Neural cell (in vitro differentiated cells): ENCODE measurements around the gene PNRC2. TPM values are rescaled to one million over a fixed set of nuclear protein-coding genes. Genes with fewer than 3 reads are reported as not detected.

Experiments
- H2AFZ ChIP-seq: fragments of 200-600, 300-800 bp; sonication (generic), shearing (Covaris generic); 2 replicates; pipeline ENCODE4 v1.6.0; 2014; ENCODE audit warnings: low read depth, mild to moderate bottlenecking, antibody characterized with exemption, low read length, moderate library complexity
- H3F3A ChIP-seq: fragments of 200-600 bp; shearing (Covaris generic); 2 replicates; pipeline ENCODE4 v1.6.1; 2016; ENCODE audit warnings: mild to moderate bottlenecking, moderate library complexity, mixed read lengths, antibody characterized with exemption, low read length; ENCODE audit not compliant: insufficient read depth, poor library complexity, severe bottlenecking
- H3K27ac ChIP-seq: fragments of 200-600, 300-800 bp; sonication (generic), shearing (Covaris generic); 2 replicates; pipeline ENCODE4 v1.5.1; 2014; ENCODE audit warnings: mild to moderate bottlenecking, low read length, moderate library complexity
- H3K27me3 ChIP-seq: fragments of 300-800, 200-600 bp; sonication (generic), shearing (Covaris generic); 2 replicates; pipeline ENCODE4 v1.6.0; 2014; ENCODE audit warnings: mild to moderate bottlenecking, low read depth, low read length, moderate library complexity; ENCODE audit not compliant: insufficient read depth
- H3K36me3 ChIP-seq: fragments of 300-800, 200-600 bp; sonication (generic), shearing (Covaris generic); 2 replicates; pipeline ENCODE4 v1.5.1; 2014; ENCODE audit warnings: mild to moderate bottlenecking, antibody characterized with exemption, low read length, moderate library complexity; ENCODE audit not compliant: insufficient read depth
- H3K4me2 ChIP-seq: fragments of 300-800, 200-600 bp; sonication (generic), shearing (Covaris generic); 2 replicates; pipeline ENCODE4 v1.6.0; 2014; ENCODE audit warnings: mild to moderate bottlenecking, low read length
- H3K4me3 ChIP-seq: fragments of 300-800, 200-600 bp; sonication (generic), shearing (Covaris generic); 2 replicates; pipeline ENCODE4 v1.5.1; 2014; ENCODE audit warnings: mild to moderate bottlenecking, low read length, moderate library complexity
- H3K79me2 ChIP-seq: fragments of 200-600 bp; shearing (Covaris generic); replicated peaks from 2 replicates; pipeline ENCODE4 v1.6.0; 2014; ENCODE audit warnings: mild to moderate bottlenecking, low read length, moderate library complexity; ENCODE audit not compliant: insufficient read depth
- H3K9ac ChIP-seq: fragments of 300-800, 200-600 bp; sonication (generic), shearing (Covaris generic); 2 replicates; pipeline ENCODE4 v1.6.1; 2016; ENCODE audit warnings: mild to moderate bottlenecking, low read length, mixed read lengths
- H3K9me2 ChIP-seq: fragments of 200-600 bp; shearing (Covaris generic); 2 replicates; pipeline ENCODE4 v1.6.1; 2016; ENCODE audit warnings: mild to moderate bottlenecking, low read length, mixed read lengths; ENCODE audit not compliant: insufficient read depth
- H3K9me3 ChIP-seq: fragments of 200-600, 300-800 bp; sonication (generic), shearing (Covaris generic); 2 replicates; pipeline ENCODE4 v1.6.1; 2016; ENCODE audit warnings: mild to moderate bottlenecking, mixed run types, low read length, moderate library complexity, mixed read lengths
- H4K20me1 ChIP-seq: fragments of 200-600 bp; shearing (Covaris generic); 2 replicates; pipeline ENCODE4 v1.6.1; 2016; ENCODE audit warnings: mild to moderate bottlenecking, mixed run types; ENCODE audit not compliant: insufficient read depth
- CTCF ChIP-seq: fragments of 450-650 bp; IDR thresholded peaks from 2 replicates; pipeline ENCODE4 v1.5.1; 2014; ENCODE audit warnings: antibody characterized with exemption, mild to moderate bottlenecking, moderate library complexity; ENCODE audit not compliant: poor library complexity, severe bottlenecking
- EP300 ChIP-seq: fragments of 450-650 bp; conservative IDR thresholded peaks from 2 replicates; pipeline ENCODE4 v1.6.1; 2014; ENCODE audit warnings: antibody characterized with exemption, mild to moderate bottlenecking, moderate library complexity; ENCODE audit not compliant: poor library complexity, severe bottlenecking
- EZH2 ChIP-seq: fragments of 200-600, 300-800 bp; shearing (Covaris generic), sonication (generic); IDR thresholded peaks from 2 replicates; pipeline ENCODE4 v1.6.1; 2014; ENCODE audit warnings: antibody characterized with exemption, low read length, borderline replicate concordance, mild to moderate bottlenecking; ENCODE audit not compliant: insufficient read depth, poor library complexity, severe bottlenecking
- MXI1 ChIP-seq: fragments of 450-650 bp; conservative IDR thresholded peaks from 2 replicates; pipeline ENCODE4 v1.6.1; 2014; ENCODE audit warnings: antibody characterized with exemption, mild to moderate bottlenecking; ENCODE audit not compliant: poor library complexity, severe bottlenecking
- POLR2AphosphoS5 ChIP-seq: IDR thresholded peaks from 2 replicates; pipeline ENCODE4 v1.6.1; 2012
- RAD21 ChIP-seq: fragments of 450-650 bp; conservative IDR thresholded peaks from 2 replicates; pipeline ENCODE4 v1.6.1; 2014; ENCODE audit warnings: antibody characterized with exemption, mild to moderate bottlenecking, moderate library complexity
- REST ChIP-seq: IDR thresholded peaks from 2 replicates; pipeline ENCODE4 v1.6.1; 2012; ENCODE audit warnings: borderline replicate concordance
- SMC3 ChIP-seq: fragments of 450-650 bp; conservative IDR thresholded peaks from 2 replicates; pipeline ENCODE4 v1.6.1; 2014; ENCODE audit warnings: antibody characterized with exemption, mild to moderate bottlenecking, moderate library complexity; ENCODE audit not compliant: poor library complexity
- TAF1 ChIP-seq: IDR thresholded peaks from 2 replicates; pipeline ENCODE4 v1.6.1; 2012; ENCODE audit warnings: low read depth
- polyA plus RNA-seq: library from polyadenylated mRNA; depleted of rRNA; stranded (reverse); fragments of >200 nt; gene quantifications from 2 replicates; pipeline ENCODE4 v1.2.3, GENCODE V29; 2014

Gene PNRC2
- polyA plus RNA-seq, 1 donor from 2014 or later: 97.1 TPM

- Histone ChIP-seq H3K4me3 (no peak overlapping the region), H4K20me1 (no peaks in the 10 kb centered on the region), H3K4me2 (no peak overlapping the region), H3K9me3 (no peaks in the 10 kb centered on the region), H3K36me3 (peaks cover 20% of the 10 kb centered on the region), H3K27me3 (no peaks in the 10 kb centered on the region), H3K79me2 (peaks cover 29% of the 10 kb centered on the region), H3F3A (no peaks in the 10 kb centered on the region), H3K27ac (no peak overlapping the region), H3K9me2 (no peaks in the 10 kb centered on the region), H3K9ac (no peak overlapping the region), H2AFZ (no peak overlapping the region)
- no peak for TF ChIP-seq EP300
- no peak for TF ChIP-seq RAD21
- no peak for TF ChIP-seq SMC3
- no peak for TF ChIP-seq CTCF
- TF ChIP-seq EZH2: no peak
- no peak for TF ChIP-seq POLR2AphosphoS5
- TF ChIP-seq REST: no peak
- no peak for TF ChIP-seq MXI1
These were observed 5.4 kb downstream of the PNRC2 start for GRCh38 chr1:23964790-23965740.

- Histone ChIP-seq H3K9ac (no peak overlapping the region), H3K4me3 (no peak overlapping the region), H3K27ac (no peak overlapping the region), H3K9me3 (no peaks in the 10 kb centered on the region), H3K79me2 (peaks cover 22% of the 10 kb centered on the region), H3F3A (no peaks in the 10 kb centered on the region), H3K4me2 (no peak overlapping the region), H4K20me1 (no peaks in the 10 kb centered on the region), H3K27me3 (no peaks in the 10 kb centered on the region), H3K36me3 (peaks cover 25% of the 10 kb centered on the region), H2AFZ (no peak overlapping the region), H3K9me2 (no peaks in the 10 kb centered on the region)
- TF ChIP-seq EP300 (no peak), SMC3 (no peak), POLR2AphosphoS5 (no peak), TAF1 (no peak), REST (no peak), MXI1 (no peak), RAD21 (no peak), CTCF (no peak), EZH2 (no peak)
These were observed 7.4 kb downstream of the PNRC2 start for GRCh38 chr1:23966973-23967493.
